ENCODE measurements around the gene SRRM3.

The SRRM3 gene

GRCh38 chr7:76216381-76217082 is 14.8 kb downstream of the SRRM3 start:
- no peak for TF ChIP-seq CTCF (IDR thresholded peaks at IDR 0.05; ENCODE audit: borderline replicate concordance, insufficient read depth, low read depth, low read length)
- no peak overlapping the region for H3K4me3 ChIP-seq (ENCODE audit: low read depth, low read length)

GRCh38 chr7:76217942-76218566 is 16.4 kb downstream of the SRRM3 start:
- H3K4me3 ChIP-seq (ENCODE audit: low read depth, low read length), result no peak overlapping the region
- TF ChIP-seq CTCF (IDR thresholded peaks at IDR 0.05; ENCODE audit: borderline replicate concordance, insufficient read depth, low read depth, low read length), result no peak

- no peak overlapping the region for H3K4me3 ChIP-seq (ENCODE audit: low read depth, low read length)
- no peak for TF ChIP-seq CTCF (IDR thresholded peaks at IDR 0.05; ENCODE audit: borderline replicate concordance, insufficient read depth, low read depth, low read length)
Measured at GRCh38 chr7:76220185-76221057, 18.7 kb downstream of the SRRM3 start.

GRCh38 chr7:76222333-76222732 is 20.6 kb downstream of the SRRM3 start:
- H3K4me3 ChIP-seq (ENCODE audit: low read depth, low read length), result no peak overlapping the region
- TF ChIP-seq CTCF (IDR thresholded peaks at IDR 0.05; ENCODE audit: borderline replicate concordance, insufficient read depth, low read depth, low read length), result no peak

GRCh38 chr7:76222839-76223238 is 21.1 kb downstream of the SRRM3 start:
- no peak for TF ChIP-seq CTCF (IDR thresholded peaks at IDR 0.05; ENCODE audit: borderline replicate concordance, insufficient read depth, low read depth, low read length)
- no peak overlapping the region for H3K4me3 ChIP-seq (ENCODE audit: low read depth, low read length)

- TF ChIP-seq CTCF (IDR thresholded peaks at IDR 0.05; ENCODE audit: borderline replicate concordance, insufficient read depth, low read depth, low read length), result no peak
- no peak overlapping the region for H3K4me3 ChIP-seq (ENCODE audit: low read depth, low read length)
Measured at GRCh38 chr7:76223286-76223972, 21.7 kb downstream of the SRRM3 start.
